GM23338 (cell line): ENCODE measurements around the gene RIN3. TPM values are rescaled to one million over a fixed set of nuclear protein-coding genes. Genes with fewer than 3 reads are reported as not detected.

ENCODE experiments used
- ATAC-seq: fragments of 200-7000 bp; cut with Tn5 transposase; 3 replicates; pipeline ENCODE4 v1.9.1; 2020
- DNase-seq: peaks from one replicate; pipeline ENCODE4 v3.0.0-alpha.2; 2015; ENCODE audit warnings: low spot score
- H2AFZ ChIP-seq: fragments of 200-600 bp; sonication (generic); 2 replicates; pipeline ENCODE4 v1.8.0; 2016; ENCODE audit warnings: antibody characterized with exemption, mild to moderate bottlenecking, moderate library complexity
- H3F3A ChIP-seq: fragments of 200-600 bp; sonication (generic); replicated peaks from 2 replicates; pipeline ENCODE4 v1.8.0; 2017; ENCODE audit warnings: antibody characterized with exemption, mixed run types, low read depth
- H3K27ac ChIP-seq: fragments of 200-600 bp; sonication (generic); 2 replicates; pipeline ENCODE4 v1.6.1; 2016; ENCODE audit warnings: low read depth
- H3K27me3 ChIP-seq: fragments of 200-600 bp; sonication (generic); 2 replicates; pipeline ENCODE4 v1.8.0; 2016; ENCODE audit warnings: mild to moderate bottlenecking, mixed run types, moderate library complexity; ENCODE audit not compliant: insufficient read depth
- H3K36me3 ChIP-seq: fragments of 200-600 bp; sonication (generic); 2 replicates; pipeline ENCODE4 v1.8.0; 2016; ENCODE audit warnings: mild to moderate bottlenecking; ENCODE audit not compliant: insufficient read depth
- H3K4me1 ChIP-seq: fragments of 200-600 bp; sonication (generic); 2 replicates; pipeline ENCODE4 v1.8.0; 2016; ENCODE audit warnings: mild to moderate bottlenecking, moderate library complexity; ENCODE audit not compliant: insufficient read depth
- H3K4me2 ChIP-seq: fragments of 200-600 bp; sonication (generic); 2 replicates; pipeline ENCODE4 v1.7.1; 2017; ENCODE audit warnings: mixed run types
- H3K4me3 ChIP-seq: fragments of 200-600 bp; sonication (generic); 2 replicates; pipeline ENCODE4 v1.6.1; 2016; ENCODE audit warnings: mixed run types
- H3K79me2 ChIP-seq: fragments of 200-600 bp; sonication (generic); replicated peaks from 2 replicates; pipeline ENCODE4 v1.8.0; 2017; ENCODE audit warnings: mild to moderate bottlenecking; ENCODE audit not compliant: insufficient read depth
- H3K9me2 ChIP-seq: fragments of 200-600 bp; sonication (generic); 2 replicates; pipeline ENCODE4 v1.8.0; 2017; ENCODE audit not compliant: insufficient read depth
- H4K20me1 ChIP-seq: fragments of 200-600 bp; sonication (generic); replicated peaks from 2 replicates; pipeline ENCODE4 v1.8.0; 2017; ENCODE audit warnings: mild to moderate bottlenecking; ENCODE audit not compliant: insufficient read depth
- H3K27ac Mint-ChIP-seq: 2 replicates; pipeline ENCODE4 v1.8.0; 2020; ENCODE audit warnings: inconsistent platforms, mild to moderate bottlenecking, moderate library complexity, mixed read lengths
- H3K27me3 Mint-ChIP-seq: 3 replicates; pipeline ENCODE4 v1.8.0; 2022; ENCODE audit warnings: low read depth, mild to moderate bottlenecking, moderate library complexity, mixed read lengths, inconsistent platforms; ENCODE audit not compliant: insufficient read depth, poor library complexity
- H3K36me3 Mint-ChIP-seq: 3 replicates; pipeline ENCODE4 v1.8.0; 2021; ENCODE audit warnings: low read depth, mild to moderate bottlenecking, inconsistent platforms, moderate library complexity, mixed read lengths
- H3K4me1 Mint-ChIP-seq: 3 replicates; pipeline ENCODE4 v1.8.0; 2020; ENCODE audit warnings: mild to moderate bottlenecking, inconsistent platforms, mixed read lengths
- H3K4me3 Mint-ChIP-seq: 3 replicates; pipeline ENCODE4 v1.8.0; 2021; ENCODE audit warnings: moderate library complexity, mild to moderate bottlenecking, inconsistent platforms, mixed read lengths
- H3K9me3 Mint-ChIP-seq: 3 replicates; pipeline ENCODE4 v1.8.0; 2020; ENCODE audit warnings: moderate library complexity, mild to moderate bottlenecking, inconsistent platforms, mixed read lengths
- CREB1 ChIP-seq: fragments of 250-450 bp; sonication (Bioruptor Pico); IDR thresholded peaks from 2 replicates; pipeline ENCODE4 v1.5.0; 2020; ENCODE audit warnings: low read depth, mild to moderate bottlenecking, moderate library complexity
- ETS1 ChIP-seq: IDR thresholded peaks from 2 replicates; pipeline ENCODE4 v1.6.1; 2016; ENCODE audit warnings: antibody characterized with exemption
- EZH2 ChIP-seq: fragments of 200-600 bp; sonication (generic); IDR thresholded peaks from one replicate; pipeline ENCODE4 v1.8.0; 2017; ENCODE audit warnings: antibody characterized with exemption, mild to moderate bottlenecking, low read depth; ENCODE audit not compliant: unreplicated experiment
- EZH2phosphoT487 ChIP-seq: fragments of 200-600 bp; sonication (generic); IDR thresholded peaks from one replicate; pipeline ENCODE4 v1.8.1; 2018; ENCODE audit warnings: antibody characterized with exemption; ENCODE audit not compliant: unreplicated experiment
- JUNB ChIP-seq: IDR thresholded peaks from one replicate; pipeline ENCODE4 v1.6.1; 2016; ENCODE audit warnings: antibody characterized with exemption; ENCODE audit not compliant: unreplicated experiment
- NANOG ChIP-seq: IDR thresholded peaks from 2 replicates; pipeline ENCODE4 v1.6.1; 2016; ENCODE audit warnings: antibody characterized with exemption, borderline replicate concordance
- POLR2AphosphoS5 ChIP-seq: IDR thresholded peaks from 2 replicates; pipeline ENCODE4 v1.6.1; 2016; ENCODE audit warnings: antibody characterized with exemption, low read depth
- REST ChIP-seq: IDR thresholded peaks from one replicate; pipeline ENCODE4 v1.6.1; 2018; ENCODE audit warnings: antibody characterized with exemption; ENCODE audit not compliant: unreplicated experiment
- STAT1 ChIP-seq: IDR thresholded peaks from one replicate; pipeline ENCODE4 v1.6.1; 2016; ENCODE audit warnings: antibody characterized with exemption; ENCODE audit not compliant: unreplicated experiment
- ZNF114 ChIP-seq: fragments of 250-450 bp; sonication (Bioruptor Pico); IDR thresholded peaks from 2 replicates; pipeline ENCODE4 v1.5.0; 2020; ENCODE audit warnings: mild to moderate bottlenecking, moderate library complexity
- ZNF331 ChIP-seq: fragments of 250-450 bp; sonication (Bioruptor Pico); IDR thresholded peaks from 2 replicates; pipeline ENCODE4 v1.5.0; 2020; ENCODE audit warnings: low read depth, mild to moderate bottlenecking, moderate library complexity
- polyA plus RNA-seq: library from polyadenylated mRNA; unstranded; fragments of >200 nt; fragmentation: Nextera tagmentation; extraction: Ambion mirVana; gene quantifications from 2 replicates; pipeline ENCODE4 v1.2.1, GENCODE V29; 2016
- total RNA-seq: library from RNA; depleted of rRNA; stranded (reverse); fragments of >200 nt; shearing (Covaris generic); gene quantifications from 2 replicates; pipeline ENCODE4 v1.2.3, GENCODE V29; 2014
- TF ChIP-seq, protein P1 (sequence below), 2 experiments: fragments of 200-600 bp in 1 of 2; sonication (generic) in 1 of 2; conservative IDR thresholded peaks; 2 replicates each; pipeline versions ENCODE4 v1.5.1 to v1.6.1; 2016 to 2017; ENCODE audit warnings: antibody characterized with exemption in 2 of 2, low read depth in 2 of 2, mild to moderate bottlenecking in 2 of 2, moderate library complexity in 1 of 2
- TF ChIP-seq, protein P2 (sequence below): fragments of 250-450 bp; sonication (Bioruptor Pico); IDR thresholded peaks from 2 replicates; pipeline ENCODE4 v1.5.0; 2020; ENCODE audit warnings: mild to moderate bottlenecking, moderate library complexity

Gene RIN3
- total and polyA plus RNA-seq, 2 experiments from 2014 or later = 0.97 to 1.5 TPM

GRCh38 chr14:92649934-92650545, 136.5 kb downstream of the RIN3 start:
- no peaks in the 10 kb centered on the region for H3F3A ChIP-seq
- no peak overlapping the region for H3K4me3 ChIP-seq
- no peak overlapping the region for H3K4me2 ChIP-seq
- H3K27me3 Mint-ChIP-seq = peaks cover 5% of the 10 kb centered on the region
- no peaks in the 10 kb centered on the region for H3K79me2 ChIP-seq
- H4K20me1 ChIP-seq = no peaks in the 10 kb centered on the region
- peaks cover 3% of the 10 kb centered on the region; the same call in 2 of the 3 replicates for H3K9me3 Mint-ChIP-seq
- no peak overlapping the region for H3K4me3 Mint-ChIP-seq
- H3K36me3 ChIP-seq = no peaks in the 10 kb centered on the region
- no peak overlapping the region for H3K27ac Mint-ChIP-seq
- no peaks in the 10 kb centered on the region for H3K4me1 Mint-ChIP-seq
- H3K27me3 ChIP-seq = no peaks in the 10 kb centered on the region
- H2AFZ ChIP-seq = no peak overlapping the region
- H3K9me2 ChIP-seq = no peaks in the 10 kb centered on the region
- no peak overlapping the region for H3K27ac ChIP-seq
- ATAC-seq (no peak), DNase-seq (no peak)
- no peaks in the 10 kb centered on the region for H3K4me1 ChIP-seq
- TF ChIP-seq ZNF331 (CRISPR knock-in tag) (no peak), CREB1 (CRISPR knock-in tag) (no peak), EZH2phosphoT487 (no peak), JUNB (no peak), ETS1 (no peak), ZNF114 (CRISPR knock-in tag) (no peak), POLR2AphosphoS5 (no peak), STAT1 (no peak), EZH2 (no peak), REST (no peak), NANOG (no peak)
- TF ChIP-seq, protein P1, sequence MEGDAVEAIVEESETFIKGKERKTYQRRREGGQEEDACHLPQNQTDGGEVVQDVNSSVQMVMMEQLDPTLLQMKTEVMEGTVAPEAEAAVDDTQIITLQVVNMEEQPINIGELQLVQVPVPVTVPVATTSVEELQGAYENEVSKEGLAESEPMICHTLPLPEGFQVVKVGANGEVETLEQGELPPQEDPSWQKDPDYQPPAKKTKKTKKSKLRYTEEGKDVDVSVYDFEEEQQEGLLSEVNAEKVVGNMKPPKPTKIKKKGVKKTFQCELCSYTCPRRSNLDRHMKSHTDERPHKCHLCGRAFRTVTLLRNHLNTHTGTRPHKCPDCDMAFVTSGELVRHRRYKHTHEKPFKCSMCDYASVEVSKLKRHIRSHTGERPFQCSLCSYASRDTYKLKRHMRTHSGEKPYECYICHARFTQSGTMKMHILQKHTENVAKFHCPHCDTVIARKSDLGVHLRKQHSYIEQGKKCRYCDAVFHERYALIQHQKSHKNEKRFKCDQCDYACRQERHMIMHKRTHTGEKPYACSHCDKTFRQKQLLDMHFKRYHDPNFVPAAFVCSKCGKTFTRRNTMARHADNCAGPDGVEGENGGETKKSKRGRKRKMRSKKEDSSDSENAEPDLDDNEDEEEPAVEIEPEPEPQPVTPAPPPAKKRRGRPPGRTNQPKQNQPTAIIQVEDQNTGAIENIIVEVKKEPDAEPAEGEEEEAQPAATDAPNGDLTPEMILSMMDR (conservative IDR thresholded peaks at IDR 0.05; ENCODE audit: low read depth in 2 of 2) = no peak
- TF ChIP-seq, protein P2, sequence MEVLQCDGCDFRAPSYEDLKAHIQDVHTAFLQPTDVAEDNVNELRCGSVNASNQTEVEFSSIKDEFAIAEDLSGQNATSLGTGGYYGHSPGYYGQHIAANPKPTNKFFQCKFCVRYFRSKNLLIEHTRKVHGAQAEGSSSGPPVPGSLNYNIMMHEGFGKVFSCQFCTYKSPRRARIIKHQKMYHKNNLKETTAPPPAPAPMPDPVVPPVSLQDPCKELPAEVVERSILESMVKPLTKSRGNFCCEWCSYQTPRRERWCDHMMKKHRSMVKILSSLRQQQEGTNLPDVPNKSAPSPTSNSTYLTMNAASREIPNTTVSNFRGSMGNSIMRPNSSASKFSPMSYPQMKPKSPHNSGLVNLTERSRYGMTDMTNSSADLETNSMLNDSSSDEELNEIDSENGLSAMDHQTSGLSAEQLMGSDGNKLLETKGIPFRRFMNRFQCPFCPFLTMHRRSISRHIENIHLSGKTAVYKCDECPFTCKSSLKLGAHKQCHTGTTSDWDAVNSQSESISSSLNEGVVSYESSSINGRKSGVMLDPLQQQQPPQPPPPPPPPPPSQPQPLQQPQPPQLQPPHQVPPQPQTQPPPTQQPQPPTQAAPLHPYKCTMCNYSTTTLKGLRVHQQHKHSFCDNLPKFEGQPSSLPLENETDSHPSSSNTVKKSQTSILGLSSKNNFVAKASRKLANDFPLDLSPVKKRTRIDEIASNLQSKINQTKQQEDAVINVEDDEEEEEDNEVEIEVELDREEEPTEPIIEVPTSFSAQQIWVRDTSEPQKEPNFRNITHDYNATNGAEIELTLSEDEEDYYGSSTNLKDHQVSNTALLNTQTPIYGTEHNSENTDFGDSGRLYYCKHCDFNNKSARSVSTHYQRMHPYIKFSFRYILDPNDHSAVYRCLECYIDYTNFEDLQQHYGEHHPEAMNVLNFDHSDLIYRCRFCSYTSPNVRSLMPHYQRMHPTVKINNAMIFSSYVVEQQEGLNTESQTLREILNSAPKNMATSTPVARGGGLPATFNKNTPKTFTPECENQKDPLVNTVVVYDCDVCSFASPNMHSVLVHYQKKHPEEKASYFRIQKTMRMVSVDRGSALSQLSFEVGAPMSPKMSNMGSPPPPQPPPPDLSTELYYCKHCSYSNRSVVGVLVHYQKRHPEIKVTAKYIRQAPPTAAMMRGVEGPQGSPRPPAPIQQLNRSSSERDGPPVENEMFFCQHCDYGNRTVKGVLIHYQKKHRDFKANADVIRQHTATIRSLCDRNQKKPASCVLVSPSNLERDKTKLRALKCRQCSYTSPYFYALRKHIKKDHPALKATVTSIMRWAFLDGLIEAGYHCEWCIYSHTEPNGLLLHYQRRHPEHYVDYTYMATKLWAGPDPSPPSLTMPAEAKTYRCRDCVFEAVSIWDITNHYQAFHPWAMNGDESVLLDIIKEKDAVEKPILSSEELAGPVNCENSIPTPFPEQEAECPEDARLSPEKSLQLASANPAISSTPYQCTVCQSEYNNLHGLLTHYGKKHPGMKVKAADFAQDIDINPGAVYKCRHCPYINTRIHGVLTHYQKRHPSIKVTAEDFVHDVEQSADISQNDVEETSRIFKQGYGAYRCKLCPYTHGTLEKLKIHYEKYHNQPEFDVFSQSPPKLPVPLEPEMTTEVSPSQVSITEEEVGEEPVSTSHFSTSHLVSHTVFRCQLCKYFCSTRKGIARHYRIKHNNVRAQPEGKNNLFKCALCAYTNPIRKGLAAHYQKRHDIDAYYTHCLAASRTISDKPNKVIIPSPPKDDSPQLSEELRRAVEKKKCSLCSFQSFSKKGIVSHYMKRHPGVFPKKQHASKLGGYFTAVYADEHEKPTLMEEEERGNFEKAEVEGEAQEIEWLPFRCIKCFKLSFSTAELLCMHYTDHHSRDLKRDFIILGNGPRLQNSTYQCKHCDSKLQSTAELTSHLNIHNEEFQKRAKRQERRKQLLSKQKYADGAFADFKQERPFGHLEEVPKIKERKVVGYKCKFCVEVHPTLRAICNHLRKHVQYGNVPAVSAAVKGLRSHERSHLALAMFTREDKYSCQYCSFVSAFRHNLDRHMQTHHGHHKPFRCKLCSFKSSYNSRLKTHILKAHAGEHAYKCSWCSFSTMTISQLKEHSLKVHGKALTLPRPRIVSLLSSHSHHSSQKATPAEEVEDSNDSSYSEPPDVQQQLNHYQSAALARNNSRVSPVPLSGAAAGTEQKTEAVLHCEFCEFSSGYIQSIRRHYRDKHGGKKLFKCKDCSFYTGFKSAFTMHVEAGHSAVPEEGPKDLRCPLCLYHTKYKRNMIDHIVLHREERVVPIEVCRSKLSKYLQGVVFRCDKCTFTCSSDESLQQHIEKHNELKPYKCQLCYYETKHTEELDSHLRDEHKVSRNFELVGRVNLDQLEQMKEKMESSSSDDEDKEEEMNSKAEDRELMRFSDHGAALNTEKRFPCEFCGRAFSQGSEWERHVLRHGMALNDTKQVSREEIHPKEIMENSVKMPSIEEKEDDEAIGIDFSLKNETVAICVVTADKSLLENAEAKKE = no peak
- H3K36me3 Mint-ChIP-seq = no peaks in the 10 kb centered on the region; the same call in 2 of the 3 replicates
